Limb (tissue), 2 donors: ENCODE results near the gene ALDH3B2.
"Not testable (repeated sequence)": the region's sequence is repeated elsewhere in the genome, so short reads cannot be mapped to it uniquely, and the experiment has no call there.

Experiments
- DNase-seq, 2 donors: peaks; one replicate each; pipeline ENCODE4 v3.0.0-alpha.2; 2016; ENCODE audit errors: extremely low spot score in 2 of 2

Gene ALDH3B2

GRCh38 chr11:67674442-67674871 lies at the start of gene ALDH3B2:
Gene ALDH3B2, minus strand, starts transcription at chr11:67674623. Its CDS starts 7,688 bp downstream, at chr11:67666935.
- no peak for DNase-seq

GRCh38 chr11:67723036-67723435 lies 48.6 kb upstream of the ALDH3B2 start:
- not testable (repeated sequence) for DNase-seq

GRCh38 chr11:67716226-67716625 lies 41.8 kb upstream of the ALDH3B2 start:
- DNase-seq, result not testable (repeated sequence)

GRCh38 chr11:67715801-67716200 lies 41.4 kb upstream of the ALDH3B2 start:
- DNase-seq, result not testable (repeated sequence)

- not testable (repeated sequence) for DNase-seq
Observed at GRCh38 chr11:67713892-67714509, 39.6 kb upstream of the ALDH3B2 start.

- not testable (repeated sequence) for DNase-seq
Observed at GRCh38 chr11:67711676-67712075, 37.3 kb upstream of the ALDH3B2 start.

- not testable (repeated sequence) for DNase-seq
Observed at GRCh38 chr11:67711212-67711611, 36.8 kb upstream of the ALDH3B2 start.

GRCh38 chr11:67709806-67710205 lies 35.4 kb upstream of the ALDH3B2 start:
- DNase-seq, result not testable (repeated sequence)

- DNase-seq, result no peak
Observed at GRCh38 chr11:67705264-67705663, 30.8 kb upstream of the ALDH3B2 start.

- DNase-seq, result no peak
Observed at GRCh38 chr11:67704524-67704923, 30.1 kb upstream of the ALDH3B2 start.

GRCh38 chr11:67703709-67704108 lies 29.3 kb upstream of the ALDH3B2 start:
- not testable (repeated sequence) for DNase-seq

- no peak for DNase-seq
Observed at GRCh38 chr11:67700548-67701262, 26.3 kb upstream of the ALDH3B2 start.

GRCh38 chr11:67700141-67700540 lies 25.7 kb upstream of the ALDH3B2 start:
- DNase-seq, result no peak

- DNase-seq, result no peak
Observed at GRCh38 chr11:67699521-67699920, 25.1 kb upstream of the ALDH3B2 start.

GRCh38 chr11:67698247-67698646 lies 23.8 kb upstream of the ALDH3B2 start:
- no peak for DNase-seq

- DNase-seq, result no peak
Observed at GRCh38 chr11:67697846-67698245, 23.4 kb upstream of the ALDH3B2 start.

GRCh38 chr11:67696998-67697397 lies 22.6 kb upstream of the ALDH3B2 start:
- DNase-seq, result no peak

- no peak for DNase-seq
Observed at GRCh38 chr11:67695606-67696005, 21.2 kb upstream of the ALDH3B2 start.

- no peak for DNase-seq
Observed at GRCh38 chr11:67694875-67695555, 20.6 kb upstream of the ALDH3B2 start.

GRCh38 chr11:67691149-67691548 lies 16.7 kb upstream of the ALDH3B2 start:
- no peak for DNase-seq

GRCh38 chr11:67689178-67689577 lies 14.8 kb upstream of the ALDH3B2 start:
- no peak for DNase-seq

- DNase-seq, result no peak
Observed at GRCh38 chr11:67687986-67688385, 13.6 kb upstream of the ALDH3B2 start.
